Ovary (tissue), 9 donors: ENCODE data around the gene ST6GALNAC3. TPM values are rescaled to one million over a fixed set of nuclear protein-coding genes. Genes with fewer than 3 reads are reported as not detected.
"Not testable (repeated sequence)": the region's sequence is repeated elsewhere in the genome, so short reads cannot be mapped to it uniquely, and the experiment has no call there.

Source experiments
- DNase-seq, 5 donors: peaks; one replicate each; pipeline ENCODE4 v3.0.0-alpha.2; 2019 to 2020
- H3K27ac ChIP-seq, 2 donors: fragments of 200-600 bp; one replicate each; pipeline versions ENCODE4 v1.5.1 to v1.8.0; 2019 to 2022
- H3K27me3 ChIP-seq: fragments of 200-600 bp; one replicate; pipeline ENCODE4 v1.8.0; 2022
- H3K36me3 ChIP-seq: fragments of 200-600 bp; sonication (generic); one replicate; pipeline ENCODE4 v1.5.1; 2019
- H3K4me1 ChIP-seq: one replicate; pipeline ENCODE4 v1.8.1; 2013; ENCODE audit warnings: mild to moderate bottlenecking, moderate library complexity; ENCODE audit not compliant: insufficient read depth
- H3K4me3 ChIP-seq: fragments of 200-600 bp; sonication (generic); one replicate; pipeline ENCODE4 v1.5.1; 2017
- H3K9me3 ChIP-seq, 2 donors: fragments of 200-600 bp in 1 of 2; sonication (generic) in 1 of 2; one replicate each; pipeline versions ENCODE4 v1.5.1 to v1.8.1; 2013 to 2019; ENCODE audit warnings: mild to moderate bottlenecking in 1 of 2, moderate library complexity in 1 of 2
- EP300 ChIP-seq: sonication (generic); formaldehyde crosslinking; IDR thresholded peaks from one replicate; pipeline ENCODE4 v1.6.1; 2017; ENCODE audit warnings: antibody characterized with exemption
- POLR2A ChIP-seq: fragments of 450-650 bp; IDR thresholded peaks from one replicate; pipeline ENCODE4 v1.6.1; 2017; ENCODE audit warnings: antibody characterized with exemption, mild to moderate bottlenecking, moderate library complexity
- WGBS, 3 donors: extraction: QIAGEN DNeasy Blood & Tissue Kit in 1 of 3; methylation state at CpG; one replicate each; pipeline versions ENCODE4 v1.1.5 to v1.1.7; 2013 to 2017; 5-methylcytosine and 5-hydroxymethylcytosine counted together
- intact Hi-C, 4 donors: fragments of 100-400 bp; cut with DNase I; formaldehyde crosslinking; loops; one replicate each; pipeline versions ENCODE4 v1.11.0 to v1.15.1; 2022 to 2023
- polyA plus RNA-seq, 2 donors: library from polyadenylated mRNA; stranded (reverse); fragments of 200-250 nt in 1 of 2; fragments of 350-450 nt in 1 of 2; fragmentation: Illumina TruSeq in 1 of 2; extraction: RNeasy Lipid Tissue Mini Kit (QIAGEN cat#74804) in 1 of 2; gene quantifications; one replicate each; pipeline ENCODE4 v1.2.3, GENCODE V29; 2013 to 2014
- total RNA-seq, 7 donors: library from RNA; depleted of rRNA in 2 of 7; stranded (reverse); fragments of >200 nt in 2 of 7; fragmentation: NEBNext Ultra II Directional in 3 of 7; extraction: Animal tissue kit (Norgen Biotek cat#: 25700) in 3 of 7; gene quantifications; one replicate each; pipeline versions ENCODE4 v1.1.0 to v1.2.4, GENCODE V29; 2016 to 2023
- TF ChIP-seq, protein P1 (sequence below), 3 donors: fragments of 450-650 bp in 2 of 3; fragments of 200-600 bp in 1 of 3; IDR thresholded peaks; one replicate each; pipeline versions ENCODE4 v1.5.1 to v1.8.0; 2016 to 2022; ENCODE audit warnings: antibody characterized with exemption in 3 of 3, mild to moderate bottlenecking in 1 of 3
- donor health status: DM: no; HTN: no; CAD: no; lungs with moderate emphysema.
- donor health status: DM: no; HTN: no; CAD: no.
- donor health status: Bipolar disorder and iron deficiency.
- donor health status: DM: yes; HTN: yes; CAD: no.
- donor health status: DM: no; HTN: no; CAD: no.
- donor health status: DM: yes; HTN: yes; CAD: no.

Gene ST6GALNAC3
- total and polyA plus RNA-seq, 9 donors = 1.9 to 6.7 (median 4.0) TPM

DNA sequence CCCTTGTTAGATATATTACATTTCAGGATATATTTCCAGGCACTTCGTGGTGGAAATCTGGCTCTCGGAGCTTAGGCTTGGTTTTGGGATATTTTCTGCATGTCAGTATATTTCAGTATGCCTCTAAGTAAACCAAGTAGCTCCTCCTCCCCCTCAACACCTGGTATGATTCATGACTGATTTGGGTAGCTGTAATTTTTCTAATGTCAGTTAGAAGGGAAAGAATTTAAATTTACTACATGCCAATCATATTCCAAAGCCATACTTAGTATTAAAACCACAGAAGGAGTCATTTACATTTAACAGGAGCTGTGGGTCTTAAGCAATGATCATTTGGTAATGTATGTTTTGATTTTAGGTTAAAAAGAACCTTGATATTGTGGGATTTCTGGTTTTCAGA, 40.6 kb downstream of the ST6GALNAC3 start:
- no peak overlapping the region for H3K4me3 ChIP-seq
- H3K27me3 ChIP-seq = no peaks in the 10 kb centered on the region
- no peak overlapping the region for H3K27ac ChIP-seq
- 94 to 98% (median 96%) methylated on average over 2 of the region's 2 CpGs for WGBS, 3 donors
- H3K4me1 ChIP-seq = no peaks in the 10 kb centered on the region
- H3K36me3 ChIP-seq = no peaks in the 10 kb centered on the region
- TF ChIP-seq EP300 = no peak
- TF ChIP-seq POLR2A = no peak
- TF ChIP-seq, protein P1, sequence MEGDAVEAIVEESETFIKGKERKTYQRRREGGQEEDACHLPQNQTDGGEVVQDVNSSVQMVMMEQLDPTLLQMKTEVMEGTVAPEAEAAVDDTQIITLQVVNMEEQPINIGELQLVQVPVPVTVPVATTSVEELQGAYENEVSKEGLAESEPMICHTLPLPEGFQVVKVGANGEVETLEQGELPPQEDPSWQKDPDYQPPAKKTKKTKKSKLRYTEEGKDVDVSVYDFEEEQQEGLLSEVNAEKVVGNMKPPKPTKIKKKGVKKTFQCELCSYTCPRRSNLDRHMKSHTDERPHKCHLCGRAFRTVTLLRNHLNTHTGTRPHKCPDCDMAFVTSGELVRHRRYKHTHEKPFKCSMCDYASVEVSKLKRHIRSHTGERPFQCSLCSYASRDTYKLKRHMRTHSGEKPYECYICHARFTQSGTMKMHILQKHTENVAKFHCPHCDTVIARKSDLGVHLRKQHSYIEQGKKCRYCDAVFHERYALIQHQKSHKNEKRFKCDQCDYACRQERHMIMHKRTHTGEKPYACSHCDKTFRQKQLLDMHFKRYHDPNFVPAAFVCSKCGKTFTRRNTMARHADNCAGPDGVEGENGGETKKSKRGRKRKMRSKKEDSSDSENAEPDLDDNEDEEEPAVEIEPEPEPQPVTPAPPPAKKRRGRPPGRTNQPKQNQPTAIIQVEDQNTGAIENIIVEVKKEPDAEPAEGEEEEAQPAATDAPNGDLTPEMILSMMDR (IDR thresholded peaks at IDR 0.05) = no peak
- H3K9me3 ChIP-seq = no peaks in the 10 kb centered on the region
- intact Hi-C loops = no loop called here
- DNase-seq = no peak

DNA sequence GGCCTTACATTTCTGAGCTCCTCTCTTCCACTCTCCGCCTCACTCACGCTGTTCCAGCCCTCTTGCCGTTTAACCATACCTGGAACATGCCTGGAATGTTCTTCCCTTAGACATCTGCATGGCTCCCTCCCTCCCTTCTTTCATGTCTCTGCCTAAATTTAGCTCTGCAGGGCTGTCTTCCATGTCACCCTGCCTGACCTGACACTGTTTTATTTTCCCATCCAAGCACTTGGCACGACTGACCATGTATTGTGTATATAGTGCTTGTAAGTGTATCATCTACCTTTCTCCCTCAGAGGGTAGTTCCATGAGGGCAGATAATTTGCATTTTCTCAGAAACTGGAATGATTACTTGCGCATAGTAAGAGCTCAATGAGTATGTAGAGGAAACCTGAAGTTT, 47.3 kb downstream of the ST6GALNAC3 start:
- WGBS, 3 donors = 62 to 70% (median 63%) methylated on average over 5 of the region's 5 CpGs
- Histone ChIP-seq H3K36me3 (no peaks in the 10 kb centered on the region), H3K4me3 (no peak overlapping the region), H3K4me1 (no peaks in the 10 kb centered on the region), H3K9me3 (no peaks in the 10 kb centered on the region), H3K27me3 (no peaks in the 10 kb centered on the region), H3K27ac (no peak overlapping the region)
- intact Hi-C loops = no loop called here
- DNase-seq = no peak
- TF ChIP-seq POLR2A (no peak), EP300 (no peak)
- TF ChIP-seq, protein P1 (IDR thresholded peaks at IDR 0.05) = no peak

DNA sequence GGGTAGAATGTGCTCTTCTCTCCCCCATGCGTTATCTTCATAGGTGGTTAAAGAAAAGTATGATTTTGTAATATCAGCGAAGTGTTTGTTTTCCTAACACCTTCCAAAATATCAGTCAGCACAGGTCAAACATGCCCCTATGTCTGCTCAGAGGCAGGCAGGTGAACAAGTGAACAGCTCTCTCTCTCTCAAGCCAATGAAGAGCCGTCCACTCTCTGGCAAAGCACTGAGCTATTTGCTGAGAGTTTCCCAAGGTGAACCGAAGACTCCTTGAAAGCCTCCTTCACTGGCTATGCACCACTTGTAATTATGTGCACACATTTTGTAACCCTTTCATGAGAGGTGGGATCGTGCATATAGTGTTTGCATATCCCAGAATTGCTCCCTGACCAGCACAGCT, 47.7 kb downstream of the ST6GALNAC3 start:
- no peak for DNase-seq
- Histone ChIP-seq H3K27ac (no peak overlapping the region), H3K36me3 (no peaks in the 10 kb centered on the region), H3K4me1 (no peaks in the 10 kb centered on the region), H3K9me3 (no peaks in the 10 kb centered on the region), H3K4me3 (no peak overlapping the region), H3K27me3 (no peaks in the 10 kb centered on the region)
- 77 to 81% (median 78%) methylated on average over 5 of the region's 5 CpGs for WGBS, 3 donors
- intact Hi-C loops = no loop called here
- TF ChIP-seq, protein P1 (IDR thresholded peaks at IDR 0.05) = no peak
- TF ChIP-seq POLR2A (no peak), EP300 (no peak)

DNA sequence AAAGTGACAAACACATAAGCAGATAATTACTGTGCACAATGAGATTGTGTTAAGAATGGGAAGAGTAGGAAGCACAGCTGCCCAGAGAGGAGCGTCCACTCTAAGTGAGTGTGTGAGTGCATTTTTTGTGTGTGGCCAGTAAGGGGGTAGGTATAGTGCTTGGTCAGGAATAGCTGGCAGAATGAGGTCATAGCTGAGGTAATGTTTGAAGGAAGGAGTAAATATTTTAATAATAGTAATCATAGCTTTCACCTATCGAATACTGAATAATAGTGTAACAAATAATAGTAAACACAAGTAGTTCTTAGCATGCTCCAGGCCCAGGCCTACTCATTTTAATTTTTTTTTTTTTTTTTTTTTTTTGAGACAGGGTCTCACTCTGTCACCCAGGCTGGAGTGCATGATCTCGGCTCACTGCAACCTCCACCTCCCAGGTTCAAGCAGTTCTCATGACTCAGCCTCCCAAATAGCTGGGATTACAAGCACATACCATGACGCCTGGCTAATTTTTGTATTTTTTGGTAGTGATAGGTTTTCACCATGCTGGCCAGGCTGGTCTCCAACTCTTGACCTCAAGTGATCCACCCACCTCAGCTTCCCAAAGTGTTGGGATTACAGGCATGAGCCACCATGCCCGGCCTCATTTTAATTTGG, 49.0 kb downstream of the ST6GALNAC3 start:
- H3K27me3 ChIP-seq, H3K27ac ChIP-seq, H3K9me3 ChIP-seq, intact Hi-C loops, H3K4me1 ChIP-seq, H3K36me3 ChIP-seq, H3K4me3 ChIP-seq, DNase-seq: not testable (repeated sequence)
- 78 to 96% (median 92%) methylated on average over 5 of the region's 5 CpGs for WGBS, 3 donors

DNA sequence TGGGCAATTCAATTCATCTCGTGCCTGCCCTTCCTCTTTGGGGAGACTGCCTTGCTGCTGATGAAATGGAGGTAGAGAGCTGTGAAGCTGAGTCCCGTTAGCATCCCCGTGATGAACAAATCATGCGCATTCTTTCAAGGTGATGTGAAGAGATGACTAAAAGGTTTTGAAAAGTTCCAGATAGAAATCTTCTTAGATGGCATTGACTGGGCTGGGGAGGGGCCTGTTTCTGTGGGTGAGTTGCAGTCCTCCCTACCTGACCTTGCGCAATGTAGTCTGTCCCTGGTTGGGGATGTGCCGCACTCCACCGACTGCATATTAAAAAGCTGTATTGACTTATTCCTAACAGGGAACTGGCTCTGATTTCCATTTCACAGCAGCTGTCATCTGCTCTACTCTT, 49.6 kb downstream of the ST6GALNAC3 start:
- intact Hi-C loops = no loop called here
- H3K9me3 ChIP-seq = no peaks in the 10 kb centered on the region
- DNase-seq = no peak
- no peak overlapping the region for H3K27ac ChIP-seq
- no peaks in the 10 kb centered on the region for H3K36me3 ChIP-seq
- TF ChIP-seq POLR2A = no peak
- no peak for TF ChIP-seq EP300
- TF ChIP-seq, protein P1 (IDR thresholded peaks at IDR 0.05) = no peak
- H3K27me3 ChIP-seq = no peaks in the 10 kb centered on the region
- no peaks in the 10 kb centered on the region for H3K4me1 ChIP-seq
- no peak overlapping the region for H3K4me3 ChIP-seq
- WGBS, 3 donors = 81 to 96% (median 94%) methylated on average over 7 of the region's 7 CpGs
